ENCODE results near the gene NFYA.
A peak's percentile ranks its signal among the peaks of the same experiment; 100 is the strongest.

NFYA gene

GRCh38 chr6:41072836-41073202, at the start of gene NFYA:
Gene NFYA (plus strand): TSS chr6:41072974. CDS start chr6:41079090, 6,116 bp downstream.
- DNase-seq (ENCODE audit: low read depth in 2 of 2), result peak; percentile 99 to 100

- DNase-seq (ENCODE audit: low read depth in 2 of 2), result no peak
Measured at GRCh38 chr6:41023114-41023513, 49.7 kb upstream of the NFYA start.

- DNase-seq (ENCODE audit: low read depth in 2 of 2), result no peak
Measured at GRCh38 chr6:41025966-41026530, 46.7 kb upstream of the NFYA start.

GRCh38 chr6:41027241-41027640, 45.5 kb upstream of the NFYA start:
- DNase-seq (ENCODE audit: low read depth in 2 of 2), result no peak

GRCh38 chr6:41027799-41028560, 44.8 kb upstream of the NFYA start:
- peak; percentile 57 to 73 for DNase-seq (ENCODE audit: low read depth in 2 of 2)

- no peak for DNase-seq (ENCODE audit: low read depth in 2 of 2)
Measured at GRCh38 chr6:41028561-41029412, 44.0 kb upstream of the NFYA start.

- DNase-seq (ENCODE audit: low read depth in 2 of 2), result no peak
Measured at GRCh38 chr6:41032830-41033229, 39.9 kb upstream of the NFYA start.

GRCh38 chr6:41033776-41034175, 39.0 kb upstream of the NFYA start:
- DNase-seq (ENCODE audit: low read depth in 2 of 2), result no peak

- DNase-seq (ENCODE audit: low read depth in 2 of 2), result no peak
Measured at GRCh38 chr6:41036186-41036585, 36.6 kb upstream of the NFYA start.

GRCh38 chr6:41036601-41037000, 36.2 kb upstream of the NFYA start:
- no peak for DNase-seq (ENCODE audit: low read depth in 2 of 2)

GRCh38 chr6:41037107-41037900, 35.5 kb upstream of the NFYA start:
- no peak for DNase-seq (ENCODE audit: low read depth in 2 of 2)

- DNase-seq (ENCODE audit: low read depth in 2 of 2), result no peak
Measured at GRCh38 chr6:41038205-41038604, 34.6 kb upstream of the NFYA start.

GRCh38 chr6:41039060-41039998, 33.4 kb upstream of the NFYA start, which contains the start of gene UNC5CL:
Gene UNC5CL (minus strand): TSS chr6:41039221. CDS start chr6:41035074, 4,147 bp downstream.
- DNase-seq (ENCODE audit: low read depth in 2 of 2), result peak; percentile 28 to 42

- DNase-seq (ENCODE audit: low read depth in 2 of 2), result no peak
Measured at GRCh38 chr6:41040101-41040939, 32.5 kb upstream of the NFYA start.

GRCh38 chr6:41040940-41041536, 31.7 kb upstream of the NFYA start:
- DNase-seq (ENCODE audit: low read depth in 2 of 2), result no peak

- DNase-seq (ENCODE audit: low read depth in 2 of 2), result no peak
Measured at GRCh38 chr6:41042226-41043055, 30.3 kb upstream of the NFYA start, which contains the start of gene TSPO2. Gene TSPO2 (plus strand): TSS chr6:41042467. CDS start chr6:41042986, 519 bp downstream.

- DNase-seq (ENCODE audit: low read depth in 2 of 2), result no peak
Measured at GRCh38 chr6:41043151-41043550, 29.6 kb upstream of the NFYA start.

- no peak for DNase-seq (ENCODE audit: low read depth in 2 of 2)
Measured at GRCh38 chr6:41045664-41046063, 27.1 kb upstream of the NFYA start.

Data from stimulated activated CD4-positive, alpha-beta T cell treated with anti-CD3 and anti-CD28 coated beads, Interleukin-1b, Interleukin-23, amount 100 ng/mL, for 4 hours (primary cell).